Subcutaneous abdominal adipose tissue (tissue), 5 donors: ENCODE measurements around the gene OPRL1.
"Not testable (repeated sequence)": the region's sequence is repeated elsewhere in the genome, so short reads cannot be mapped to it uniquely, and the experiment has no call there.

Source experiments
- H3K27ac ChIP-seq: one replicate; pipeline ENCODE4 v1.7.0; 2013; ENCODE audit warnings: low read depth, mild to moderate bottlenecking, inconsistent platforms, low read length, moderate library complexity
- H3K27me3 ChIP-seq, 5 donors: one replicate each; pipeline ENCODE4 v1.7.0; 2013; ENCODE audit warnings: low read length in 5 of 5, inconsistent platforms in 1 of 5; ENCODE audit not compliant: control insufficient read depth in 5 of 5, insufficient read depth in 4 of 5
- H3K36me3 ChIP-seq, 5 donors: one replicate each; pipeline ENCODE4 v1.7.0; 2013; ENCODE audit warnings: low read length in 5 of 5; ENCODE audit not compliant: control insufficient read depth in 5 of 5, insufficient read depth in 5 of 5
- H3K4me1 ChIP-seq, 5 donors: one replicate each; pipeline ENCODE4 v1.7.0; 2013; ENCODE audit warnings: low read length in 5 of 5, mild to moderate bottlenecking in 3 of 5, moderate library complexity in 1 of 5; ENCODE audit not compliant: control insufficient read depth in 5 of 5, insufficient read depth in 5 of 5
- H3K4me3 ChIP-seq, 5 donors: one replicate each; pipeline ENCODE4 v1.7.0; 2013; ENCODE audit warnings: low read length in 5 of 5, low read depth in 1 of 5
- H3K9ac ChIP-seq, 5 donors: one replicate each; pipeline ENCODE4 v1.7.0; 2013; ENCODE audit warnings: low read length in 5 of 5, mild to moderate bottlenecking in 4 of 5, moderate library complexity in 3 of 5
- H3K9me3 ChIP-seq, 5 donors: one replicate each; pipeline ENCODE4 v1.7.0; 2013; ENCODE audit warnings: low read length in 5 of 5; ENCODE audit not compliant: control insufficient read depth in 5 of 5
- donor health status: healthy.
- donor health status: healthy.
- donor health status: healthy.
- donor health status: healthy.
- donor health status: healthy.

Gene OPRL1

DNA sequence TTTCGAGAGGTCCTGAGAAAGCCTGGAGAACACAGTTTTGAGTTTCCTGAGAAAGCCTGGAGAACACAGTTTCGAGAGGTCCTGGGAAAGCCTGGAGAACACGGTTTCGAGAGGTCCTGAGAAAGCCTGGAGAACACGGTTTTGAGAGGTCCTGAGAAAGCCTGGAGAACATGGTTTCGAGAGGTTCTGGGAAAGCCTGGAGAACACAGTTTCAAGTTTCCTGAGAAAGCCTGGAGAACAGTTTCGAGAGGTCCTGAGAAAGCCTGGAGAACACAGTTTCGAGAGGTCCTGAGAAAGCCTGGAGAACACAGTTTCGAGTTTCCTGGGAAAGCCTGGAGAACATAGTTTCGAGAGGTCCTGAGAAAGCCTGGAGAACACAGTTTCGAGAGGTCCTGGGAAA, 43.6 kb downstream of the OPRL1 start:
- not testable (repeated sequence) for H3K27ac ChIP-seq, H3K36me3 ChIP-seq, H3K4me3 ChIP-seq, H3K9ac ChIP-seq, H3K4me1 ChIP-seq, H3K9me3 ChIP-seq
- peaks cover 5 to 15% (median 8%) of the 10 kb centered on the region in 5 donors for H3K27me3 ChIP-seq

DNA sequence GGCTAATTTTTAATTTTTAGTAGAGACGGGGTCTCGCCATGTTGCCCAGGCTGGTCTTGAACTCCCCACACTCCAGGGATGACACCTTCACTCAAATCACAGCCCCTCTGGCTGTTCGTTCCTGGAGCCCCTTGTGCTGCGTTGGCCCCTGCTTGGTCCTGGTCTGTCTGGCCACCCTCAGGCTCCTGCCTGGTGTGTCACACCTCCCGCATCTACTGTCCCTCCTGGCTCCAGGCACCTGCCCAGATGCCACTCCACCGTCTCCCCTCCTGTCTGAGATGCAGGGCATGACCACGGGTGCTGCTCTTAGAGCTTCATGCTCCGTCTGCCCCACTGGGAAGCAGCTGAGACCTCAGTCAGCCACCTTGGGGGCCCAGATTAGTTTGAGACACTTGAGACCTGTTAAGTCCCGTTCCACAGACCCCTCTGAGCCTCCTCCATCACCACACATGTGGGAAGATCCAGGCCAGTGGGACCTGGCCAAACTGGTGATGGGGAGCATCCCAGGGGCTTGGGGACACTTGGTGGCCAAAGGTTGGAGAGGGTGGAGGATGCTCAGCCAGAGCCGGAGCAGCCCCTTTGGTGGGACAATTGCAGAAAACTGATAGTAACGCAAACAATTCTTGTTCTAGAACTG, 49.4 kb downstream of the OPRL1 start:
- no peaks in the 10 kb centered on the region for H3K36me3 ChIP-seq
- no peak overlapping the region for H3K4me3 ChIP-seq
- H3K27ac ChIP-seq = no peak overlapping the region
- no peak overlapping the region for H3K9ac ChIP-seq
- H3K9me3 ChIP-seq = no peaks in the 10 kb centered on the region
- peaks cover 9 to 12% (median 9%) of the 10 kb centered on the region in 5 donors for H3K27me3 ChIP-seq
- no peaks in the 10 kb centered on the region for H3K4me1 ChIP-seq

DNA sequence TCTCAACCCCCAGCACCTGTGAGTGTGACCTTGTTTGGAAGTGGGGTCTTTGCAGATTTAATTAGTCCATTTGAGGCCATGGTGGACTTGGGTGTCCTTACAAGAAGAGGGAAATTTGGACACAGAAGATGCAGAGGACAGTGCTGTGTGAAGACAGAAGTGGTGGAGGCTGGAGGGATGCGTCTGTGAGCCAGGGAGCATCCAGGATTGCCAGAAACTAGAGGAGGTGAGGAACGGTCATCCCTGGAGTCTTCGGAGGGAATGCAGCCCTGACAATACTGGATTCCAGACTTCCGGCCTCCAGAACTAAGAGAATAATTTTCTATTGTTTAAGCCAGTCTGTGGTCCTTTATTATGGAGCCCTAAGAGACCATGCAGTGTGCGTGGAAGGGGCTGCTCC, 50.4 kb downstream of the OPRL1 start:
- Histone ChIP-seq H3K4me1 (no peaks in the 10 kb centered on the region), H3K27ac (no peak overlapping the region), H3K36me3 (no peaks in the 10 kb centered on the region), H3K9ac (no peak overlapping the region), H3K27me3 (peaks cover 9 to 14% (median 9%) of the 10 kb centered on the region in 5 donors), H3K9me3 (no peaks in the 10 kb centered on the region), H3K4me3 (no peak overlapping the region)

DNA sequence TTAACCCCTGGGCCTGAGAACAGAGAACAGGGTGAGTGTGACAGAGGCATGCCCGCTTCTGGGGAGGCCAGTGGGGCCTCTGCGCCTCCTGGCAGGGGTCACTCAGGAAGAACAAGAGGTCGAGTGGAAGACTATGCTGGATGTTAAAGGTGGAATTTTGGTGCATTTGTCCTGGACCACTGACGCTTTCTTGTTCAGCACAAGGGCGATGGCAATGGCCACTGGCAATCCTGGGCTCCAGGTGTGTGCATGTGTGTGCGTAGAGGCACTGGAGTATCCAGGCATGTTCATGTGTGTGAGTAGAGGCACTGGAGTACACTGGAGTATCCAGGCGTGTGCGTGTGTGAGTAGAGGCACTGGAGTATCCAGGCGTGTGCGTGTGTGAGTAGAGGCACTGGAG, 51.0 kb downstream of the OPRL1 start:
- Histone ChIP-seq H3K36me3 (no peaks in the 10 kb centered on the region), H3K4me1 (no peaks in the 10 kb centered on the region), H3K9me3 (no peaks in the 10 kb centered on the region), H3K27me3 (peaks cover 9 to 14% (median 12%) of the 10 kb centered on the region in 5 donors), H3K9ac (no peak overlapping the region), H3K27ac (no peak overlapping the region), H3K4me3 (no peak overlapping the region)

DNA sequence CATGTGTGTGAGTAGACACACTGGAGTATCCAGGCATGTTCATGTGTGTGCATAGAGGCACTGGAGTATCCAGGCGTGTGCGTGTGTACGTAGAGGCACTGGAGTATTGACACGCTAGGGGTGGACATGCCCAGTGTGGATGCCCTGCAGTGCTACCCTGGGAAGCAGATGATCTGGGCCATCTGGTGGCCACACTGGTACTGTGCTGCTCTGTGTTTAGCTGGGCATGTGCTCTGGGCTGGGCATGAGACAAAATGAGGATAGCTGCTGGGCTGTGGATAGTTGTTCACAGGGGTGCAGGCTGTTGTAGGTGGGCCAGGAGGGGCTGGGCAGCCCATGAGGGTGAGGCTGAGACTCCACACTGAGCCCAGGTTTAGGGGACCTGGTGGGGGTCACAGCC, 51.5 kb downstream of the OPRL1 start:
- peaks cover 9 to 14% (median 12%) of the 10 kb centered on the region in 5 donors for H3K27me3 ChIP-seq
- H3K9ac ChIP-seq = no peak overlapping the region

DNA sequence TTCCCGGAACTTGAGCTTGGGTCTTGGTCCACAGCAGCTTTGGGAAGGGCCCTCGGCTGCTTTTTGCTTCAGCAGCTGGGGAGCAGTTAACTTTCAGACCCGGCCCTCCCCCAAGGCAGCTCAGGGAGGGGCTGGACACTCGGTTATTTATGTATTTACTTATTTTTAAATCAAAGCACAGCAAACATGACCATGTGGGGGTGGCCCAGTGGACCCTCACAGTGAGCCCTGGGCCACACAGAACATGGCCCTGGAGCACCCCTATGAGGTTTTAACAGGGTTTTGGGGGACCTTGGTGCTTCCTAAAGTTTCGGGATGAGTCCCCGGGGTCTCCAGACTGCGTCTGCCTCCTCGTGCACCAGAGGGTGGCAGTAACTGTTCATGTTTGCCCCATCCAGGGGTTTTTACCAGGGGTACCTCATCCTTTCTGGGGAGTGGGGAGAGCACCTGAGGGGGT, 54.1 kb downstream of the OPRL1 start:
- H3K9ac ChIP-seq = no peak overlapping the region
- no peaks in the 10 kb centered on the region for H3K36me3 ChIP-seq
- no peak overlapping the region for H3K27ac ChIP-seq
- H3K4me1 ChIP-seq = no peaks in the 10 kb centered on the region
- H3K27me3 ChIP-seq = peaks cover 8 to 16% (median 11%) of the 10 kb centered on the region in 5 donors
- H3K4me3 ChIP-seq = no peak overlapping the region
- H3K9me3 ChIP-seq = no peaks in the 10 kb centered on the region

More for the DNA sequence above, 51.5 kb downstream of the OPRL1 start:
- Histone ChIP-seq H3K4me1 (no peaks in the 10 kb centered on the region), H3K9me3 (no peaks in the 10 kb centered on the region), H3K36me3 (no peaks in the 10 kb centered on the region), H3K27ac (no peak overlapping the region), H3K4me3 (no peak overlapping the region)

DNA sequence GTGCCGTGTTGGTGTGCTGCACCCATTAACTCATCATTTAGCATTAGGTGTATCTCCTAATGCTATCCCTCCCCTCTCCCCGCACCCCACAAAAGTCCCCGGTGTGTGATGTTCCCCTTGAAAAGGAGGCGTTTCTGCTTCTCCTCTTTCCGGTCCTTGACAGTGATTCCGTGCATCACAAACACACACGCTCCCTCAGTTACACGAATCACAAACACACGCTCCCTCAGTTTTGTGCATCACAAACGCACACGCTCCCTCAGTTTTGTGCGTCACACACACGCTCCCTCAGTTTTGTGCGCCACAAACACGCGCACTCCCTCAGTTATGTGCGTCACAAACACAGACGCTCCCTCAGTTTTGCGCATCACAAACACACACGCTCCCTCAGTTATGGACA, 54.9 kb downstream of the OPRL1 start:
- peaks cover under 1 to 12% (median 6%) of the 10 kb centered on the region in 5 donors for H3K27me3 ChIP-seq
- not testable (repeated sequence) for H3K36me3 ChIP-seq, H3K4me1 ChIP-seq, H3K4me3 ChIP-seq, H3K9me3 ChIP-seq, H3K27ac ChIP-seq, H3K9ac ChIP-seq

DNA sequence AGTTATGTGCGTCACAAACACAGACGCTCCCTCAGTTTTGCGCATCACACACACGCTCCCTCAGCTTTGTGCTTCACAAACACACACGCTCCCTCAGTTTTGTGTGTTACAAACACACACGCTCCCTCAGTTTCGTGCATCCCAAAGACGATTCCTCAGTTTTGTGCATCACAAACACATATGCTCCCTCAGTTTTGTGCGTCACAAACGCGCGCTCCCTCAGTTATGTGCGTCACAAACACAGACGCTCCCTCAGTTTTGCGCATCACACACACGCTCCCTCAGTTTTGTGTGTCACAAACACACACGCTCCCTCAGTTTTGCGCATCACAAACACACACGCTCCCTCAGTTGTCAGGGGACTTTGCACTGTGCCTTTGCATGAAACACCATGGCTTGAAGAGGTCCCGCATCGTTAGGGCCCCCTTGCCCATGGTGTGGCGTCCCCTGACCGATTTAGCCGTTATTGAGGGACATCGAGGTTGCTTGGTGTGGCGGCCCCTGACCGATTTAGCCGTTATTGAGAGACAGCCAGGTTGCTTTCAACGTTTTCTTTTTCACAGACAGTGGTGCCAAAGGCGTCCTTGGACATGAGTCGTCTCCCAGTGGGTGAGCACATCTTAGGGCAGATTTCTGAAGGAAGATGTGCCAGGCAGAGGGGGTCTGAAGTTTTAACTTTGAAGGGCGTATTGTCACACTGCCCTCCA, 56.3 kb downstream of the OPRL1 start:
- Histone ChIP-seq H3K27me3 (peaks cover 0 to 18% (median 5%) of the 10 kb centered on the region in 5 donors), H3K4me3 (no peak overlapping the region), H3K4me1 (no peaks in the 10 kb centered on the region), H3K27ac (no peak overlapping the region), H3K36me3 (no peaks in the 10 kb centered on the region), H3K9me3 (no peaks in the 10 kb centered on the region), H3K9ac (no peak overlapping the region)

DNA sequence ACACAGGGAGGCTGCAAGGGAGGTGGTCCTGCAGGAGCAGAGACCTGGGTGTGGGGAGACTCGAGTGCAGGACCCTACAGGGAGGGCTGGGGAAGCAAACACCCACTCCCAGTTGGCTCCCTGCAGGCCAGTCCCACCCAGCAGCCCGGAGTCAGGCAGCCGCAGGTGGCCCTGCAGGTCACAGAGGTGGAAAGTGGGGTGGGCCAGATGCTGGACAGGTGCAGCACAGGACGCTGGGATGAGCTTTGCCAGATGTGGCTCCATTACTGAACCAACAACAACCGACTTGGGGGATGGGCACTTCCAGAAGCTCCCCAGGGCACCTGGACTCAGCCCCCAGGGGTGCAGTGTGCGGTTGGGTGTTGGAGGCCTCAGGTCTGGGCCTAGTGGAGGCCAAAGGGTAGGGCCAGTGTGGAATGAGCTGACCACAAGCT, 57.7 kb downstream of the OPRL1 start:
- H3K4me1 ChIP-seq = no peaks in the 10 kb centered on the region
- no peaks in the 10 kb centered on the region for H3K9me3 ChIP-seq
- H3K36me3 ChIP-seq = no peaks in the 10 kb centered on the region
- H3K9ac ChIP-seq = no peak overlapping the region
- no peak overlapping the region for H3K27ac ChIP-seq
- H3K4me3 ChIP-seq = no peak overlapping the region
- H3K27me3 ChIP-seq = peaks cover under 1 to 23% (median 9%) of the 10 kb centered on the region in 5 donors

DNA sequence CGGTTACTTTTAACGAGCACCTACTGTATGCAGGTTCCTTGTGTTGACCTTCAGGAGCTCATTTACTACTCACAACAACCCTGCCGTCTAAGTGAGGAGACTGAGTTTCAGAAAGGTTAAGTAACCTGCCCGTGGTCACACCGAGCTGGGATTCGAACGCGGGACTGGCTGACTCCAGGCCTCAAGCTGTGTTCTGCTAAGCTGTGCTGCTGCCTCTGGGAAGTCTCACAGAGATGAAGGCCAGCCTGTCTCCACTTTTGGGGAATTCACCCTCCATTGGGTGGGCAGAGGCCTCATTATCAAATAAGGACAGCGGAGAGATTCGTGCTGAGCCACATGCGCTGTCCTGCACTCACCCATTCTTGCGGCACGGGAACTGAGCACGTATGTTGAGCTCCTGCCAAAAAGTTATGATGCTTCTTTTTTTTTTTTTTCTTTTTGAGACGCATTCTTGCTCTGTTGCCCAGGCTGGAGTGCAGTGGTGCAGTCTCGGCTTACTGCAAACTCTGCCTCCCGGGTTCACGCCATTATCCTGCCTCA, 58.5 kb downstream of the OPRL1 start:
- no peak overlapping the region for H3K4me3 ChIP-seq
- peaks cover 5 to 30% (median 14%) of the 10 kb centered on the region in 5 donors for H3K27me3 ChIP-seq
- H3K4me1 ChIP-seq = no peaks in the 10 kb centered on the region
- no peaks in the 10 kb centered on the region for H3K36me3 ChIP-seq
- H3K9me3 ChIP-seq = no peaks in the 10 kb centered on the region
- H3K9ac ChIP-seq = no peak overlapping the region
- no peak overlapping the region for H3K27ac ChIP-seq
